ENCODE measurements around the gene HNRNPU. TPM values are rescaled to one million over a fixed set of nuclear protein-coding genes. Genes with fewer than 3 reads are reported as not detected.

Gene HNRNPU
- total RNA-seq, 4 donors from 2014 or later, result 325 to 565 (median 451) TPM

DNA sequence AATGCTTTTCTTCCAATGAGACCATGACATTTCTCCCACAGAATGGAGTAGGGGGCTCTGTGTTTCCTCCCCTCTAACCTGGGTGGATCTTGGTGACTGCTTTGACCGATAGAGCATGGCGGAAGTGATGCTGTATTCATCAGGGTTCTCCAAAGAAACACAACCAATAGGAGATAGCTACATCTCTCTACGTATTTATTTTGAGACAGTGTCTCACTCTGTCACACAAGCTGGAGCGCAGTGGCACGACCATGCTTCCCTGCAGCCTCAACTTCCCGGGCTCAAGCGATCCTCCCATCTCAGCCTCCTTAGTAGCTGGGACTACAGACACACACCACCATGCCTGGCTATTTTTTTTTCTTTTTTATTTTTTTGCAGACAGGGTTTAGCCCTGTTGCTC lies 29.5 kb upstream of the HNRNPU start:
- no peak for ATAC-seq (ENCODE audit: low FRiP score)
- DNase-seq (ENCODE audit: low spot score), result no peak
- TF ChIP-seq, protein P1, sequence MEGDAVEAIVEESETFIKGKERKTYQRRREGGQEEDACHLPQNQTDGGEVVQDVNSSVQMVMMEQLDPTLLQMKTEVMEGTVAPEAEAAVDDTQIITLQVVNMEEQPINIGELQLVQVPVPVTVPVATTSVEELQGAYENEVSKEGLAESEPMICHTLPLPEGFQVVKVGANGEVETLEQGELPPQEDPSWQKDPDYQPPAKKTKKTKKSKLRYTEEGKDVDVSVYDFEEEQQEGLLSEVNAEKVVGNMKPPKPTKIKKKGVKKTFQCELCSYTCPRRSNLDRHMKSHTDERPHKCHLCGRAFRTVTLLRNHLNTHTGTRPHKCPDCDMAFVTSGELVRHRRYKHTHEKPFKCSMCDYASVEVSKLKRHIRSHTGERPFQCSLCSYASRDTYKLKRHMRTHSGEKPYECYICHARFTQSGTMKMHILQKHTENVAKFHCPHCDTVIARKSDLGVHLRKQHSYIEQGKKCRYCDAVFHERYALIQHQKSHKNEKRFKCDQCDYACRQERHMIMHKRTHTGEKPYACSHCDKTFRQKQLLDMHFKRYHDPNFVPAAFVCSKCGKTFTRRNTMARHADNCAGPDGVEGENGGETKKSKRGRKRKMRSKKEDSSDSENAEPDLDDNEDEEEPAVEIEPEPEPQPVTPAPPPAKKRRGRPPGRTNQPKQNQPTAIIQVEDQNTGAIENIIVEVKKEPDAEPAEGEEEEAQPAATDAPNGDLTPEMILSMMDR (IDR thresholded peaks at IDR 0.05), result no peak

DNA sequence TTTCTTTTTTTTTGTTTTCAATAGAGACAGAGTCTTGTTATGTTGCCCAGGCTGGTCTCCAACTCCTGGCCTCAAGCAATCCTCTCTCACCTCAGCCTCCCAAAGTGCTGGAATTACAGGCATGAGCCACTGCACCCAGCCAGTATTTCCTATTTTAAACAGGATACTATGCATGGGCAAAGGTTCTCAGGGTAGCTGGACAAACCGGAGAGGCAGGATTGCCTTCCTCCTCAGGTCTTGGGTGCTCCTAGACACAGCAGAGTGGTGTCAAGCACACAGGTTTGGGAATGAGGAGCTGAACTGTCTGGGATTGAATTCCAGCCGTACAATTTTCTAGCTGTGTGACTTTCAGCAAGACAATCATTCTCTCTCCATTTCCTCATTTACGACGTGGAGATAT lies 22.9 kb upstream of the HNRNPU start:
- TF ChIP-seq, protein P1 (IDR thresholded peaks at IDR 0.05), result no peak
- no peak for DNase-seq (ENCODE audit: low spot score)
- ATAC-seq (ENCODE audit: low FRiP score), result no peak

- TF ChIP-seq, protein P1 (IDR thresholded peaks at IDR 0.05), result no peak
- ATAC-seq (ENCODE audit: low FRiP score), result no peak
- DNase-seq (ENCODE audit: low spot score), result no peak
These were observed 17.4 kb upstream of the HNRNPU start for GRCh38 chr1:244881552-244882280.

GRCh38 chr1:244878681-244879080 lies 14.3 kb upstream of the HNRNPU start:
- no peak for ATAC-seq (ENCODE audit: low FRiP score)
- TF ChIP-seq, protein P1 (IDR thresholded peaks at IDR 0.05), result no peak
- no peak for DNase-seq (ENCODE audit: low spot score)

GRCh38 chr1:244876228-244876910 lies 12.0 kb upstream of the HNRNPU start:
- DNase-seq (ENCODE audit: low spot score) (no peak), ATAC-seq (ENCODE audit: low FRiP score) (no peak)
- TF ChIP-seq, protein P1 (IDR thresholded peaks at IDR 0.05), result no peak

DNA sequence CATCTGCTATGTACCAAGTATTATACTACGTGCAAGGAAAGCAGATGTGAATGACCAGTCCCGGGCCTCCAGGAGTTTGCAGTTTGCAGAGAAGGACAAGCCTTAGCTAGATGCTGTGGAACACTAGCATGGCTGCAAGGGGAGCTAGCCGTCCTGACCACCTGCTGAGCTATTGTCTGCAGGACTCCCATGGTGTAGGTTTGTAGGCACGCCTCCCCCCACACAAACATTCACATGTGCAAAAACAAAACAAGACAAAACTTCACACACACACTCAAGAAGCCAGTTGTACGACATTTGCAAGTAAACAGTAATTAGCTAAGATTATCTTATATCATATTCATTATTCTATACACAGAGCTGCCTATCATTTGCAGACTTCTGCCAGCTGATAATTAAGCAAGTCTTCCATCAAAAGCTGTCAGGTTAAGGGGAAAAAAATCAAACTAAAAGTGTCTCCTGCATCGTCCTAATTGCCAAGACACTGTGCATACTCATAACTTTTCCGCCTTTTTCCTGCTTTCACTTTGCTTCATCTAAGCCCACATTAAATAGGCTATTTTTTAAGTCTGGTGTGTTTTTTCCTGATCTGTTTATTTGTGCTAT lies 10.7 kb upstream of the HNRNPU start:
- TF ChIP-seq, protein P1 (IDR thresholded peaks at IDR 0.05), result no peak
- ATAC-seq (ENCODE audit: low FRiP score), result no peak
- DNase-seq (ENCODE audit: low spot score), result no peak

Measured in omental fat pad (tissue), 4 donors.